GM18511 (cell line): ENCODE results near the gene NUP210.
"Not testable (repeated sequence)": the region's sequence is repeated elsewhere in the genome, so short reads cannot be mapped to it uniquely, and the experiment has no call there.

Experiments
- ATAC-seq: cut with Tn5 transposase; IDR thresholded peaks from one replicate; pipeline ENCODE4 v1.9.1; 2021; ENCODE audit warnings: mild to moderate bottlenecking, moderate library complexity; ENCODE audit not compliant: unreplicated experiment

NUP210 gene

GRCh38 chr3:13430411-13430875 lies 10.3 kb upstream of the NUP210 start:
- ATAC-seq = not testable (repeated sequence)

DNA sequence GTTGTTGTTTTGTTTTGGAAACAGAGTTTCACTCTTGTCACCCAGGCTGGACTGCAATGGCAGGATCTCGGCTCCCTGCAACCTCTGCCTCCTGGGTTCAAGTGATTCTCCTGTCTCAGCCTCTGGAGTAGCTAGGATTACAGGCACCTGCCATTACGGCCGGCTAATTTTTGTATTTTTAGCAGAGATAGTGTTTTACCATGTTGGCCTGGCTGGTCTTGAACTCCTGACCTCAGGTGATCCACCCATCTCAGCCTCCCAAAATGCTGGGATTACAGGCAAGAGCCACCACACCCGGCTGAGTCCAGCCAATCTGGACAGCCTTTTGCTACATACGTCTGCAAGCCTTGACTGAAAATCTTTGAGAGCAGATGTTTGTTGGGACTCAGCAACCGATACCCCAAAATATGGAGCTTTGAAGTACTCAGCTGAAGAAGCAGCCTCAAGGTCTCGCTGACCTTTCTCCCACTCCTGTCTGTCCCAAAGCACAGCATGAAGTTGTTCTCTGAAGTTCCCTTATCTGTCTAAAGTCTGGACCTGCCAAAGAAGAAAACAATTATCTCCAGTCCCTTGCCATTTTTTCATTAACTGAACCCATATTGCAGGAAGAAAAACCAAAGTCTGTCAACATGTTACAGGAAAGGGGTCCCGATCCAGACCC lies 9.6 kb upstream of the NUP210 start:
- no peak for ATAC-seq

- ATAC-seq = not testable (repeated sequence)
Measured at GRCh38 chr3:13428678-13429077, 8.6 kb upstream of the NUP210 start.

GRCh38 chr3:13427662-13428603 lies 7.8 kb upstream of the NUP210 start:
- no peak for ATAC-seq

DNA sequence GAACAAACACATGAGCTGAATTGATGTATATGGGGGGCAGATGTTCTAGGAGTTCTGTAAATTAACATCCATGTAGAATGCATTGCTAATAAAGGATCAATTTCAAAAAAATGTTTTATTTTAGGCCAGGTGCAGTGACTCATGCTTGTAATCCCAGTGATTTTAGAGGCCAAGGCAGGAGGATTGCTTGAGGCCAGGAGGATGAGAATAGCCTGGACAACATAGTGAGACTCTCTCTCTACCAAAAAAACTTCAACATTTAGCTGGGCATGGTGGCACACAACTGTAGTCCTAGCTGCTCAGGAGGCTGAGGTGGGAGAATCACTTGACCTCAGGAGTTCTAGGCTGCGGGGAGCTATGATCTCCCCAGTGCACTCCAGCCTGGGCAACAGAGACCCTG lies 6.5 kb upstream of the NUP210 start:
- no peak for ATAC-seq

GRCh38 chr3:13425689-13426088 lies 5.6 kb upstream of the NUP210 start:
- ATAC-seq = no peak

DNA sequence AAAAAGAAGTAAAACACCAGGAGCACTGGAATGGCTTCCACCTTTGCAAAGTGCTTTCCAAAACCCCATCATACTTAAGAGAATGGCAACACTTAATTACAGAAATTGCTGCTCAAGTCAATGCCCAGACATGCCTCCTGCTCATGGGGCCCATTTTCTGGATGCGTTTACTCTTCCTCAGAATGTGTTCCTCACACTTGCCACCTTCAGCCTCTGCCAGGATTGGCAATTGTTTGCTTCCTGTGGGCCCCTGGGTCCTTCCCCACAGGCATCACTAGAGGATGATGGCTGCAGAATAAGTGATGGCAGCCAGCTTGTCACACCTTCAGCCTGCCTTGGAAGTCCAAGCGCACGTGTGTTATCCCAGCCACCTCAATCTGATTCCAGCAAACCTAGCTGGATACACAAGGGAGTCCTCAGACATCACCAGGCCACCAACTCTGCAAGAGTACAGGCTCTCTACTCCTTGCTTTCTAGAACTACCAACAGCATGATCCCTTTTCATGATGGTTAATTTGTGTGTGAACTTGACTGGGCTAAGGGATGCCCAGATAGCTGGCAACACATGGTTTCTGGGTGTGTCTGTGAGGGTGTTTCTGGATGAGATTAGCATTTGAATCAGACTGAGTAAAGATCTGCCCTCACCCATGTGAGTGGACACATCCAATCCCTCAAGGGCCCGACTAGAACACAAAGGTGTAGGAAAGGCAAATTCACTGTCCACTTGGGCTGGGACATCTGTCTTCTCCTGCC lies 4.9 kb upstream of the NUP210 start:
- ATAC-seq = no peak

DNA sequence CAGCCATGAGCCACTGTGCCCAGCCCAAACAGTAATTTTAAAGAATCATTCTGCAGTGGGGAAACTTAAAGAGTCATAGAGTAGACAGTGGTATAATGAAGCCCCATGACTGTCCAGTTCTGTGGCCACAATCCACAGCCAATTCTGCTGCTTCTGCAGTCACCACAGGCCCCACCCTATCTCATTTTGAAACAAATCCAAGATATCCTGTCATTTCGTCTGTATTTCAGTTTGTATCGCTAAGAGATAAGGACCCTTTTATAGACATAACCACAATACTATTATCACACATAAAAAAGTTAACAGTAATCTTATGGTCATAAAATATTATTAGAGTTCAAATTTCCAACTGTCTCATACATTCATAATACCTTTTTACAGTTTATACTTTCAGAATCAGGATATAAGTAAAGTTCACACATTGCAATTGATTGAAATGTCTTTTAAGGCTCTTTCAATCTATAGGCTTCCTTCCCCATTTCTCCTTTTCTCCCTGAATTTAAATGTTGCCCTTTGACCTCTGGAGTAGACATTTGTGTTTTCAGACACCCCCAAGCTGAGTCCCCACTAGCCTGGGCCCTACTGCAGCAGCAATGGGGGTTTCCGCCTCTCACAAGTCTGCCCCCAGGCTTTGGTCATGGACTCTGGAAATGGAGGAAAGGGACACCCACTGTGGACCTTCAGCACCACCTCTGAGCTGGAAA lies 4.2 kb upstream of the NUP210 start:
- no peak for ATAC-seq

- ATAC-seq = no peak
Measured at GRCh38 chr3:13420831-13421765, 976 bp upstream of the NUP210 start.

GRCh38 chr3:13419505-13420044 lies 547 bp downstream of the NUP210 start:
- ATAC-seq = peak; percentile 51

DNA sequence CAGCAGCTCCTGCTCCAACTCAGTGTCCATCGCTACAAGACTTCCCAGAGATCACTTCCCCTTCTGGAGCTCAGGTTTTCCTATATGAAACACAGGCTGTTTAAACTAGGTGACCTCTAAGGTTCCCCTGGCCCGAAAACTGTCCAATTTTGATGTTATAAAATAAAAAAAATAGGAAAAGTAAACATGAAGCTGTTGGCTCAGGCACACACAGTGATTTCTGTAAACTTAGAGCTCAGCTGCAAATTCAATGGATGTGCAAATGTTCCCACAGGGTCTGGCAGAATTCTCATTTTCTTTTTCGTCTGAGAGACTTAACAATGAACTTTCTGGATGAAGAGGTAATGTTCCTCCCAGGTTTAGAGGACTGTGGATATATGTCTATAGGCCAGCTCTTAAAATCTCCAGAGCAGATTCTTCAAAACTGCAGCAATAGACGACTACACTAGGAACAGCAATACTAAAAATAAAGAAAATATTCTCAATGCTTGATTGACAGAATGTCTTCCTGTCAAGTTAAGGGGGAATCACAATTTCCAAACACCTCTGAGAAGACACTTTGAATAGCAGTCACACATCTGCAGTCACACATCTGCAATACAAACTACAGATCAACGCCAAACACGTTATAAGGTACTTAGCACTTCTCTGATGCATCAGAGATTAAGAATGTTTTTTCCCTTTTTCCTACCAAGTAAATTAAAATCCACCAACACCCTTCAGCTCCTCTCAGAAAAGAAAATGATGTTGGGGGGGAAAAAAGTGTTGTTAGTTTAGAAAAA lies 2.8 kb downstream of the NUP210 start:
- no peak for ATAC-seq

DNA sequence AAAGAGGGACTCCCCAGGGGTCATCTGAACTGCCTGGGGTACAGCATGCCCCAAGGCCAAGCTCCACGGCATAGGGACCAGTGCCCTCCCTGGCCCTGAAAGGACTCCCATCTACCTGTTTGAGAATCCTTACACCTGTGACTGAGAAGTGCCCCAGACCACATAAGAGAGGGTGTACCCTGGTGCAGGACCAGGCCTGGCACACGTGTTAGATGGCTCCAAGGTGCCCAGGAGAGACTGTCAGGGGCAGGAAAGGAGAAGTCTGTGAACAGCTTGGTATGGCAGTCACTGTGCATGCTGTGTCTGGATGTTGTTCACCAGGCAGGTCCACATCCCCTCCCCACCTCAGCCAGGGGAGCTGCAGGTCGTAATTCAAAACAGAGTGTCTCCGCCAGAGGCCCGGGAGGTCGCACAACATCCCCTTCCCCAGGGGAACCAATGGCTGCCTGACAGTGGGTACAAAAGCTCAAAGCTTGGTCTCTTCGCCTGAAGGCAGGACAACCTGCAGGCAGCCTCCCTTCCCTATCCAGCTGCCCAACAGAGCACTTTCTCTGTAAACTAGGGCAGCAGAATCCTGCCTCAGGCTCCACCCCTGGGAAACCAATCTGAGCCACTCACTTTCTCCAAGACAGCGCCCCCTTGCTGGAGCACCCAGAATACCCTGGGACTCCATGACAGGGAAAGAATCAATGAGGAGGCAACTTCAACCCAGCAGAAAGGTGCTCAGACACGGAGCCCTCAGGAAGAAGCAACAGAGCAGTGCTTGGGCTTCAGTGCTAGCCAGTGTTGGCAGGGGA lies 3.9 kb downstream of the NUP210 start:
- ATAC-seq = no peak

DNA sequence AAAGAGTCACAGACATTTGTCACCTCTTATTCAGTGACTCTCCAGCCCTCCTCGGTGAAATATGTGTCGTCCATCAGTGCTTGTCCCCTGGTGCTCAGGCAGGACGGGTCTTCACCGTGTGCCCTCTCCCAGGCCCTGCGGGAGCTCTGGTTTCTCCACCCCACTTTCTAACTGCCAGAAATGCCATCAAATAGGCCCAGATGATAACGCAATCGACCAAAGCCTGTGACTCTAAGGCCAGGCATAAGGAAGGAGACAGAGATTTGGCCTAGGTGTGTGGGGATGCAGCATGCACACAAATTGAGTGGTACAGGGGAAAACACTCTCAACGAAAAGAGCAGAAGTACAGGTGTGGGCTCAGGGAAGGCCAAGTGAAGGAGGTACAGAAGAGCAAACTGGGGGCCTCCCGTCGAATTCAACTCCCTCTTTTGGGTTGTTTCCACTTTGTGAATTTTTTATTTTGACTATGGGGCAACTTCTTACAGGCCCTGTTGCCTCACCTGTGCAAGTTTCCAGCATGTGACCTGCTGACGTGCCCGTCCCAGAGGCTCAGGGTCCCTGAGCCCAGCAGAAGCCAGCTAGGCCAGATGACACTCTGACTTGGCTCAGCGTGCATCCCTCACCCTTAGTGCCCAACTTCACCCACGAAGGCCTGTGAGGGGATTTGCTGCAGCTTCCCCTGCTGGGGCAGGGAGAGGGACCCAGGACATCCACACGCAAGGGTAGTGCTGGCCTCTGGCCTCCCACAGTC lies 4.7 kb downstream of the NUP210 start:
- ATAC-seq = no peak

GRCh38 chr3:13414040-13414729 lies 5.9 kb downstream of the NUP210 start:
- peak; percentile 94 for ATAC-seq

DNA sequence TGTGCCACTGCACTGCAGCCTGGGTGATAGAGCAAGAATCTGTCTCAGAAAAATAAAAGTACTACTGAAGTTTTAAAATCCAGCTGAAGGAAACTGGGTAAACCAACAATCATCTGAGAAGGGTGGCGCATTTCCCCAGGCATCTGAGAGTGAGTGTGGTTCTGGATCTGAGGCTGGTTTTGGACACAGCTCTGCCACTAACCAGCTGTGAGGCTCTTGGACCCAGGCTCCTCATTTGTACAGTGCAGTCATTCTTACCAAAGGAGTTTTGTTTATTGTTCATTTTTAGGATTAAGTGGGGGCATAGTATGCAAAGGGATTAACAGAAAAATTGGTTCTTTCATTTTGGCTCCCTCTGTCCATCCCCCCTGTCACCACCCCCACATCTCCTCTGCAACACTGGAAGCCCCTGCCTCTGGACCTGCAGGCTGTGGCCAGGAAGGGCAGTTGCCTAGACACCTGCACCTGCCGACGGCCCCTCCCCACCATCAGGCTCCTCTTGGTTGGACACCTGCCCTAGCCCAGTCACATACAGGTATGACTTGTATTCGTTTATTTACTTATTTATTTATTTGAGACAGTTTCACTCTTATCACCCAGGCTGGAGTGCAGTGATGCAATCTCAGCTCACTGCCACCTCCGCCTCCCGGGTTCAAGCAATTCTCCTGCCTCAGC lies 8.8 kb downstream of the NUP210 start:
- no peak for ATAC-seq

DNA sequence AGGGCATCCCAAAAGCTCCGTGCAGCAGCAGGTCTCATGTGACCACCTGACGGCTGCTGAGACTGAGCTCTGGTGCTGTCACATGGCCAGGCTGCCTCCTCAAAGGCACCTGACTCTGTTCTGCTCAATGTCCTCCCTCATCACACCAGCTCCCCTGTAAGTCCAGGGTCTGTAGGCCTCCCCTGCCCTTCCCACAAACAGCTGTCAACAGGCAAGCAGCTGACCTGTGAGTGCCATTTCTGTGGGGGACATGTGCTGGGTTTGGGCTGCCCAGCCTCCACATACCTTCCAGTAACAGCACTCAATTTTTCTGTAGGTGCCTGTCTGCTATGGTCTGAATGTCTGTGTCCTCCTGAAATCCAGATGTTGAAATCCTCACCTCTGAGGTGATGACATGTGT lies 11.2 kb downstream of the NUP210 start:
- ATAC-seq = no peak
